Astrocyte of the spinal cord (primary cell): ENCODE data around the gene PCP4L1.
A peak's percentile ranks its signal among the peaks of the same experiment; 100 is the strongest.

Source experiments
- DNase-seq: peaks from one replicate; pipeline ENCODE4 v3.0.0; 2011; ENCODE audit warnings: low read depth, low spot score
- H3K4me3 ChIP-seq: 2 replicates; pipeline ENCODE4 v1.5.1; 2011; ENCODE audit warnings: low read depth, mild to moderate bottlenecking, low read length, moderate library complexity
- CTCF ChIP-seq: IDR thresholded peaks from 2 replicates; pipeline ENCODE4 v1.5.1; 2012; ENCODE audit warnings: low read depth, mild to moderate bottlenecking, low read length, inconsistent platforms
- in situ Hi-C: cut with HindIII; loops from 2 replicates; pipeline ENCODE4 v1.10.0; 2017; ENCODE audit warnings: low sequenced_read_pairs

The PCP4L1 gene

GRCh38 chr1:161258439-161259344 lies at the start of gene PCP4L1:
PCP4L1 (plus strand) TSS chr1:161258745; CDS start chr1:161258975, 230 bp downstream.
- TF ChIP-seq CTCF, result no peak
- DNase-seq, result peak; percentile 37

GRCh38 chr1:161209790-161210409 lies 48.6 kb upstream of the PCP4L1 start:
- in situ Hi-C loops, result loop anchor here (25.0 kb wide), 1 partner anchor 152 kb away; the partner anchor contains the start of gene CFAP126
- peak; percentile 62 for DNase-seq
- H3K4me3 ChIP-seq, result no peak overlapping the region
- TF ChIP-seq CTCF, result peak; percentile 96

More at GRCh38 chr1:161258439-161259344, at the start of gene PCP4L1:
- in situ Hi-C loops, result no loop called here
- peak within 1 kb of the TSS; percentile 35 for H3K4me3 ChIP-seq

GRCh38 chr1:161214369-161214768 lies 44.2 kb upstream of the PCP4L1 start:
- in situ Hi-C loops, result loop anchor here (25.0 kb wide), 1 partner anchor 148 kb away; the partner anchor contains the start of gene CFAP126
- H3K4me3 ChIP-seq, result no peak overlapping the region
- no peak for DNase-seq
- no peak for TF ChIP-seq CTCF

- TF ChIP-seq CTCF, result no peak
- no peak within 1 kb of the TSS for H3K4me3 ChIP-seq
- in situ Hi-C loops, result loop anchor here (25.0 kb wide), 1 partner anchor 147 kb away; the partner anchor contains the start of gene CFAP126
- DNase-seq, result no peak
Measured at GRCh38 chr1:161215076-161215475, 43.5 kb upstream of the PCP4L1 start, which contains the start of gene FCER1G. FCER1G (plus strand) TSS chr1:161215295; CDS start chr1:161215322, 27 bp downstream.

GRCh38 chr1:161216945-161217712 lies 41.4 kb upstream of the PCP4L1 start:
- in situ Hi-C loops, result loop anchor here (25.0 kb wide), 1 partner anchor 145 kb away; the partner anchor contains the start of gene CFAP126
- no peak for TF ChIP-seq CTCF
- peak; percentile 60 for DNase-seq
- no peak overlapping the region for H3K4me3 ChIP-seq

- TF ChIP-seq CTCF, result no peak
- H3K4me3 ChIP-seq, result no peak overlapping the region
- no peak for DNase-seq
- in situ Hi-C loops, result loop anchor here (25.0 kb wide), 1 partner anchor 144 kb away; the partner anchor contains the start of gene CFAP126
Measured at GRCh38 chr1:161217831-161218230, 40.7 kb upstream of the PCP4L1 start.
